ENCODE data around the gene PFKM. TPM values are rescaled to one million over a fixed set of nuclear protein-coding genes. Genes with fewer than 3 reads are reported as not detected.

Gene PFKM
- total RNA-seq, 1 donor = 4.3 TPM

- peaks cover 18% of the 10 kb centered on the region for H3K4me1 ChIP-seq (ENCODE audit: insufficient read depth, low read length)
- H3K27me3 ChIP-seq (ENCODE audit: insufficient read depth, low read length) = peaks cover 44% of the 10 kb centered on the region
- peak overlapping the region; percentile 70 for H3K4me3 ChIP-seq (ENCODE audit: low read length)
- no peaks in the 10 kb centered on the region for H3K9me3 ChIP-seq (ENCODE audit: low read depth, low read length)
These were observed 64.8 kb downstream of the PFKM start for GRCh38 chr12:48183876-48184548.

DNA sequence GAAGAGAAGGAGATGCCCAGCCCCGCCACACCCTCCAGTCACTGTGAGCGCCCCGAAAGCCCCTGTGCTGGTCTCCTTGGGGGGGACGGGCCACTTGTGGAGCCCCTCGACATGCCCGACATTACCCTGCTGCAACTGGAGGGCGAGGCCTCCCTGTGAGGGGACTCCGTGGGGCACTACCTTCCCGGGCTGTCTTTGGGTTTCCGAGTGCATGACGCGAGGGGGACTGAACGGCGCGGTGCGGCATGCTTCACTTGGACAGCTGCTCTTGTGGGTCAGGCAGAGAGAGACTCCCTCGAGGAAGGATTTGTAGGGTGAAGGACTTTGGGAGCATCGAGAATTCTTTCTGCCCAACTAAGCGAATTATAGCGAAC, 65.4 kb downstream of the PFKM start:
- no peak overlapping the region for H3K4me3 ChIP-seq (ENCODE audit: low read length)
- no peaks in the 10 kb centered on the region for H3K9me3 ChIP-seq (ENCODE audit: low read depth, low read length)
- peaks cover 18% of the 10 kb centered on the region for H3K4me1 ChIP-seq (ENCODE audit: insufficient read depth, low read length)
- H3K27me3 ChIP-seq (ENCODE audit: insufficient read depth, low read length) = peaks cover 44% of the 10 kb centered on the region

DNA sequence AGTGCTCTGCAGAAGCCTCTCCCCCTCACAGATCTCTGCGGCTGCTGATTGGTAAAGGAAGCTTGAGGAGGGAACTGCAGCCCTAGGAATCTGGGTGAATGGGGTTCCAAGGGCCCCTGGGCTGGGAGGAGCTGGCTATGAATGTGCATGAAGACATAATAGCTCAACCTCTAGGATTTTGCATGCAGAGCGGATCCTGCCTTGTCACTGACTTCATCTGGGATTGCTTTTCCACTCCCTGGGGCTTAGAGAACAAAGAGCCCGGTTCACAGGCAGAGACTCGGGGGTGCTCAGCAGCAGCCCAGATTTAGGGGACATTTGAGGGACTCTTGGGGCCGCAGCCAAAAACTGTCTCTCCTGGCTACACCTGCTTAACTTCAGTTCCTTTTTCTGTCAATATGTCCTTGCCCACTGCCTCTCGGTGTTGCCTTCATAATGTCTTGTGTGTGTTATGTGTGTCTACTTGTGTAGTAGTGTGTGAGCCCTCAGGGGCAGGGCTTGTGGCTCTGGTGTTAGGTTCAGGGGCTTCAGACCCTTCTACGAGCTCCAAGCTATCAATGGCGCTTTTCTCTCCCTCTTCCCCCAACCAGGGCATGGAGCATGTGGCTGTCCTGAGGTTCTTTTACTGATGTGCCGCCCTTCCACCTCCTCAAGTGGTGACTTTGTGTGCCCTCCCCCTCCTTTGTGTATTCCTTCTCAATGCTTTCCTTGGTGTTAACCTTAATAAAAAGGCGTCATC, 66.2 kb downstream of the PFKM start:
- Histone ChIP-seq H3K4me3 (ENCODE audit: low read length) (no peak overlapping the region), H3K9me3 (ENCODE audit: low read depth, low read length) (no peaks in the 10 kb centered on the region), H3K4me1 (ENCODE audit: insufficient read depth, low read length) (peaks cover 18% of the 10 kb centered on the region), H3K27me3 (ENCODE audit: insufficient read depth, low read length) (peaks cover 46% of the 10 kb centered on the region)

- H3K9me3 ChIP-seq (ENCODE audit: low read depth, low read length) = no peaks in the 10 kb centered on the region
- peaks cover 34% of the 10 kb centered on the region for H3K27me3 ChIP-seq (ENCODE audit: insufficient read depth, low read length)
- peaks cover 9% of the 10 kb centered on the region for H3K4me1 ChIP-seq (ENCODE audit: insufficient read depth, low read length)
- no peak overlapping the region for H3K4me3 ChIP-seq (ENCODE audit: low read length)
These were observed 68.9 kb downstream of the PFKM start for GRCh38 chr12:48187916-48188695.

DNA sequence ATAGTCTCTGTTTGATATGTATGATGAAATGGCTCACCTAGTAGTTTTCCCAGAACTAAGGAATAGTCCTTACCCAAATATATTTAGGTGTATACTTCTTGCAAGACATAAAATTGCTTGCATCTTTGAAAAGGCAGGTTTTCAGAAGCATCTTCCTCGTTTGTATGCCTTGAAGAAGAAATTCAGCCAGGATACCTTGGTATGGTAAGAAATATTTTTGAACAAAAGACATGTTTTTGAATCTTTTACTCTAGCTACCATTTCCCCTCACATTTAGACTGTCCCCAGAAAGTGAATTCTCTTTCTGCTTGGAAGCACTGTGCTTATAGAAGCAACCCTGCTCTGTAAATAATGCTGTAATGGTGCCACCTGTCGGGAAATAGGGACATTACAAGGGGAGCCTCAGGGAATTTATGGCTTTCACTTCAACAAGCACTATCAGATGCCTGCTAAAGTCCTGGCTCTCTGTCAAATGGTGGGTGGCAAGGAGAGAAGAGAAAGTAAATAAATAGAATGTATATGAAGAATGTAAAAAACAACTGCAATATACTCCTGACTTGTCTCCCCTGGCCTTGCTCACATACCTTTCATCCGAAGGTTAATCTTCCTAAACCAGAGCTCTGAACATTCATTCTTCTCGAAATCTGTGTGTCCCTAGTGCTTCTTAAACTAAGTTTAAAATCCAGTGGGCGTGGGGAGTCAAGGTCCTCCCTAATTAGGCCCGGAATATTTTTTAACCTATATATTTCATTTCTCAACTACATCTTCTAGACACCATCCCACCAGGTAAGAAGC, 70.4 kb downstream of the PFKM start:
- no peaks in the 10 kb centered on the region for H3K9me3 ChIP-seq (ENCODE audit: low read depth, low read length)
- H3K4me1 ChIP-seq (ENCODE audit: insufficient read depth, low read length) = peaks cover 2% of the 10 kb centered on the region
- H3K27me3 ChIP-seq (ENCODE audit: insufficient read depth, low read length) = peaks cover 40% of the 10 kb centered on the region
- H3K4me3 ChIP-seq (ENCODE audit: low read length) = no peak overlapping the region

DNA sequence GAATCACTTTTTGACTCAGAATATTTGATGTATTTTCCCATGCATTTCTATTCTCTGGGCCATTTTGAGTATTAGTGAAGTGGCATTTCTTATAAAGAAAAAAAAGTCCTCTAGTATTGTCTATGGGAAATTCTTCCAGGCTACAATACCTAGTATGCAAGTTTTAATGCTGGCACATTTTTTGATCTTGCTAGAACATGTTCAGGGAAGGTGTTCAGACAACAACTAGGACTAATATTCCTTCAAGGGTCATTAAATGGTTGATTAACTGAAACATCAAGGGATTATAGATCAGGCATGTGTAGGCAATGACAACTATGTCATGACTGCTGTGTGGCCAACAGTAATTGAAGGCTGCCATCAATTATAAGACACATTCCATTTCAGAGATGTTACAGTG, 71.9 kb downstream of the PFKM start:
- peaks cover 36% of the 10 kb centered on the region for H3K27me3 ChIP-seq (ENCODE audit: insufficient read depth, low read length)

GRCh38 chr12:48192861-48193260, 73.7 kb downstream of the PFKM start:
- H3K4me3 ChIP-seq (ENCODE audit: low read length) = no peak overlapping the region
- no peaks in the 10 kb centered on the region for H3K9me3 ChIP-seq (ENCODE audit: low read depth, low read length)
- peaks cover 9% of the 10 kb centered on the region for H3K4me1 ChIP-seq (ENCODE audit: insufficient read depth, low read length)
- peaks cover 35% of the 10 kb centered on the region for H3K27me3 ChIP-seq (ENCODE audit: insufficient read depth, low read length)

More for the DNA sequence above, 71.9 kb downstream of the PFKM start:
- no peak overlapping the region for H3K4me3 ChIP-seq (ENCODE audit: low read length)
- no peaks in the 10 kb centered on the region for H3K4me1 ChIP-seq (ENCODE audit: insufficient read depth, low read length)
- no peaks in the 10 kb centered on the region for H3K9me3 ChIP-seq (ENCODE audit: low read depth, low read length)

- Histone ChIP-seq H3K9me3 (ENCODE audit: low read depth, low read length) (no peaks in the 10 kb centered on the region), H3K4me3 (ENCODE audit: low read length) (no peak overlapping the region), H3K4me1 (ENCODE audit: insufficient read depth, low read length) (peaks cover 9% of the 10 kb centered on the region), H3K27me3 (ENCODE audit: insufficient read depth, low read length) (peaks cover 35% of the 10 kb centered on the region)
These were observed 74.5 kb downstream of the PFKM start for GRCh38 chr12:48193623-48194022.

- no peak overlapping the region for H3K4me3 ChIP-seq (ENCODE audit: low read length)
- H3K4me1 ChIP-seq (ENCODE audit: insufficient read depth, low read length) = peaks cover 20% of the 10 kb centered on the region
- peaks cover 35% of the 10 kb centered on the region for H3K27me3 ChIP-seq (ENCODE audit: insufficient read depth, low read length)
- no peaks in the 10 kb centered on the region for H3K9me3 ChIP-seq (ENCODE audit: low read depth, low read length)
These were observed 75.6 kb downstream of the PFKM start for GRCh38 chr12:48194799-48195201.

Other genes with a start within 250 kb of the PFKM start
- 6.0 TPM for gene VDR, start 214.4 kb upstream of the PFKM start, total RNA-seq
- 17.3 TPM for gene TMEM106C, start 155.8 kb upstream of the PFKM start, total RNA-seq
- not detected for gene COL2A1, start 114.9 kb upstream of the PFKM start, total RNA-seq
- gene SENP1, start 13.3 kb upstream of the PFKM start, total RNA-seq = 52.9 TPM
- 47.3 TPM for gene ASB8, start 38.2 kb downstream of the PFKM start, total RNA-seq
- 0.63 TPM for gene CCDC184, start 64.3 kb downstream of the PFKM start, total RNA-seq
- not detected for gene OR10AD1, start 83.9 kb downstream of the PFKM start, total RNA-seq
- gene ZNF641, start 231.6 kb downstream of the PFKM start, total RNA-seq = 19.9 TPM

All from mononuclear cell (primary cell).